Astrocyte (in vitro differentiated cells and primary cell): ENCODE data around the gene RPLP2.

Source experiments
- CTCF ChIP-seq: IDR thresholded peaks from 2 replicates; pipeline ENCODE4 v1.5.1; 2011; ENCODE audit warnings: low read depth, mild to moderate bottlenecking, inconsistent platforms, low read length, moderate library complexity; ENCODE audit not compliant: insufficient read depth
- EZH2 ChIP-seq: IDR thresholded peaks from 2 replicates; pipeline ENCODE4 v1.6.1; 2012; ENCODE audit warnings: mild to moderate bottlenecking, low read length, inconsistent platforms; ENCODE audit not compliant: insufficient read depth

GRCh38 chr11:763073-763463, 46.7 kb upstream of the RPLP2 start:
- no peak for TF ChIP-seq CTCF
- TF ChIP-seq EZH2: no peak
